Measurements from ENCODE around the gene MAPRE3.
A peak's percentile ranks its signal among the peaks of the same experiment; 100 is the strongest.
"Not testable (repeated sequence)": the region's sequence is repeated elsewhere in the genome, so short reads cannot be mapped to it uniquely, and the experiment has no call there.

The MAPRE3 gene

GRCh38 chr2:26970244-26970927, at the start of gene MAPRE3:
Gene MAPRE3, plus strand, starts transcription at chr2:26970637. Its CDS starts 51,582 bp downstream, at chr2:27022219.
- DNase-seq (ENCODE audit: low read depth) = peak; percentile 49
- TF ChIP-seq CTCF (conservative IDR thresholded peaks at IDR 0.05; ENCODE audit: low read length) = no peak

DNA sequence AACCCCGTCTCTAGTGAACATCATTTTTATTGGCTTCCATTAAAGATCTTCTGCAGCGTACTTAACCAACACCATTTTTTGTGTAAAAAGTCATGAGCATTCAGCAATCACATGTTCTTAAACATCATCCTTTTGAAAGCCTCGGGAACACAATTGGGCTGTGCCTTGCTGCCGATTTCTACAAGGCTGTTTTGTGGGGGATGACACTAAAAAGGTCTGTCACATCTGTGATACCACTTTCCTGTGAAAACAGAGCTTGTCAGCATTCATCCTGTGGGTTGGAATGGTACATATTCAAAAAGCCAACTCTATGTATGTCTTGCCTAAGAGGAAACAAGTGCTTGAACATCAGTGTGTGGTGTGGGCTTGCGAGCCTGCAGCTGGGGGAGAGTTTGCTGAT, 49.1 kb upstream of the MAPRE3 start:
- TF ChIP-seq CTCF (conservative IDR thresholded peaks at IDR 0.05; ENCODE audit: low read length) = no peak
- DNase-seq (ENCODE audit: low read depth) = no peak
- H3K4me3 ChIP-seq (ENCODE audit: low read length) = no peak overlapping the region

More at GRCh38 chr2:26970244-26970927, at the start of gene MAPRE3:
- H3K4me3 ChIP-seq (ENCODE audit: low read length) = peak within 1 kb of the TSS; percentile 86

DNA sequence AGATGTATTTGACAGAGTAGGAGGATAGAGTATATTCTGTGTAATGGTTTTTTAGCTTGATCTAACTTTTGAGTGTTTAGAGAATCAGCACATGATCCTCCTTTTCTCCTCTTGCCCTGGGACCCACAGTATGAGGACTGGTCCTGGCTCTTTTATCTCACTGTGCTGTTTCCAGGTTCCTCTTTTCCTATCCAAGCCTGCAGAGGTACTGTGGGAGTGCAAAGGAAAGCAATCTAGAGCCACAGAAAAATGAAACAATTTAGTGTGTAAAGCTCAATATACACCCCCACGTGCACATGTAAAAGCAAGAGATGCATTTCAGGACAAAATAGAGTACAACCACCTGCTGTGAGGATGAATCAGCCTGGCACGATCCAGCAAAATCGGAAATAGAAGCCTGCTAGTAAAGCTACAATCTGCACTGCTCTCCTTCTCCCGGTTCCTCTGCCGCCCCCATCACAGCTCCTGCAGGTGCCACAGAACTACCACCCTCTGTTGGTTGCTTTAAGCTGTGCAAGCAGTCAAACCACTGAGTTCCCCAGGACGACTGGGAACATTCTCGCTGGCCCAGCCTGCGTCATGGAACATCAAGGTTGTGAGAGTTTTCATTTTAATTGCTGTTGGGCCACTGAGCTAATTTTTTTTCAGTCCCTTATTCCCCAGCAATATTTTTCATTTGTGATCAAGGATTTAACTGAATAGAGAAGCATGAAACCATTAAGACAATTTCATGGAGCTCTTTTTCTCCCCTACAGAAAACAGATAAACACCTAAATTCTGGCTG, 47.8 kb upstream of the MAPRE3 start:
- TF ChIP-seq CTCF (conservative IDR thresholded peaks at IDR 0.05; ENCODE audit: low read length) = peak; percentile 47
- no peak overlapping the region for H3K4me3 ChIP-seq (ENCODE audit: low read length)
- peak; percentile 11 for DNase-seq (ENCODE audit: low read depth)

DNA sequence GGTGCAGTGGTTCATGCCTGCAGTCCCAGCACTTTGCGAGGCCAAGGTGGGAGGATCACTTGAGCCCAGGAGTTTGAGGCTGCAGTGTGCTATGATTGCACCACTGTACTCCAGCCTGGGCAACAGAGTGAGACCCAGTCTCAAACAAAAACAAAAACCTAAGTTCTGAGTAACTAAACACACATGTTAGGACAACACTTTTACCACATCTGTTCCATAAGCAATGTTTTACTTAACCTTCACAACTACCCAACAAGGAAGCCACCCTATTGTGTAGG, 47.3 kb upstream of the MAPRE3 start:
- not testable (repeated sequence) for H3K4me3 ChIP-seq (ENCODE audit: low read length); DNase-seq (ENCODE audit: low read depth)

GRCh38 chr2:26924731-26925099, 45.7 kb upstream of the MAPRE3 start:
- no peak for DNase-seq (ENCODE audit: low read depth)
- no peak for TF ChIP-seq CTCF (conservative IDR thresholded peaks at IDR 0.05; ENCODE audit: low read length)
- no peak overlapping the region for H3K4me3 ChIP-seq (ENCODE audit: low read length)

DNA sequence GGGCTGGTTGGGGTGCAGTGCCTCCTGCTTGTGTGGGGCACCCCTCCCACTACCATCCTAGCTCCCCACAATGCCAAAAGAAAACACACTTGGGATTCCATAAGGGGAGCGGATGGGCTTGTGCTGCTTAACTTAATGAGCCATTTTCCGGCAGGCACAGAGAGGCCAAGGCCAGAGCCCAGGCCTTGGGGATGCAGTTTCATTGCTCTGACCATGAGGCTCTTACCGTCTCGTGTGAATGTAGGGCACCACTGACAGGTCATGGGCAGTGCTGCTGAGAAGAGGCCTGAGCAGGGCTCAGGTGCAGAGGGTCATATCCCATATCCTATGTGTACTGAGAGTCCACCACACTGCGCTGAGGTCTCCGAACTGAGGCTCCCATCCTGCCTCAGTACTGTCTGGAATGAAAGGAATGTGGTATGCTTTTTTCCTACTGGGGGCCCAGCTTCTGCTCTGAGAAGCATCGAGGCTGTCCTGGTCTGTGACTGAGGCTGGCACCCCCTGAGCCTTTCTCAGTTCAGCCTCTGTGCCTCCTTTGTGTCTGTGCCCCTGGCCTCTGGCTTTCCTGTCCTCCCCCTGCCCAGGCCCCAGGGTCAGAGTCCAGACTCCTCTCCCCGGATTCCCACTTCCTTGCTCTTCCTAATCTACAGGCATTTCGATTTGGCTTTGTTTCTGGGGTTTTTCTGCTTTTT, 45.2 kb upstream of the MAPRE3 start:
- DNase-seq (ENCODE audit: low read depth) = peak; percentile 3
- H3K4me3 ChIP-seq (ENCODE audit: low read length) = no peak overlapping the region
- no peak for TF ChIP-seq CTCF (conservative IDR thresholded peaks at IDR 0.05; ENCODE audit: low read length)

DNA sequence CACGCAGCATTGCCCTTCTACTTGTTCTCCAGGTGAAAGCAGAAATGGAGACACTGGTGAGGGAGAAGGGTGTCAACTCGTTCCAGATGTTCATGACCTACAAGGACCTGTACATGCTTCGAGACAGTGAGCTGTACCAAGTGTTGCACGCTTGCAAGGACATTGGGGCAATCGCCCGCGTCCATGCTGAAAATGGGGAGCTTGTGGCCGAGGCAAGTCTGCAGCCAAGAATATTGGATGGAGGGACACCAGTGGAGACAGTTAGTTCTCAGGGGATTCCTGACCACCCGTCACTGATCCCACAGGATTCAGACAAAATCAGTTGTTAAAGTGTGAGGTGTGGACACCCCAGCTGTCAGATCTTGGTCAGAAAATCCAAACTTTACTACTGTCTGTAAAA, 43.2 kb upstream of the MAPRE3 start:
- H3K4me3 ChIP-seq (ENCODE audit: low read length) = no peak overlapping the region
- no peak for DNase-seq (ENCODE audit: low read depth)
- no peak for TF ChIP-seq CTCF (conservative IDR thresholded peaks at IDR 0.05; ENCODE audit: low read length)

All from AG10803 (cell line).